ENCODE results near the gene EDAR. TPM values are rescaled to one million over a fixed set of nuclear protein-coding genes. Genes with fewer than 3 reads are reported as not detected.

EDAR gene
- total and polyA plus RNA-seq, 9 of the 15 experiments (the other 6 are each of a cell fraction or from before 2014, with no cell fraction given) = 0.01 TPM; not detected in 8

DNA sequence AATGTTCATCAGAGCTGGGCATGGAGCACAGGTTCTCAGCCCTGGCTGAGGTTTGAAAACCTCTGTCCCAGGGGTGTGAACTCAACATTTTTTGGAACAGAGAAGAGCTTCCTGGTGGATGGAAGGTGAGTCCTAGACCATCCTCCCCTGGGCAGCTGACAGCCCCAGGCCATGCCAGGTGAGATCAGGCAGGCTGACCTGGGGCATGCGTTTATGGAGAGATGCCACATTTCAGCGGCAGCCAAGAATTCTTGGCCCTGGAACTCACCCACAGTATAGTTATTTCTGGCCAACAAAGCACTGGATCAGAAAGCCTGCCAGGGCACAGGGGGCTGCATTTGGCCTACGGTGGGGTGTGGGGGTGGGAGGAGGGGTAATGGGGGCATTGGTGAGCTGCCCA, 83.8 kb downstream of the EDAR start:
- Histone ChIP-seq H3K9me3 (replicated peaks; ENCODE audit: control insufficient read depth, insufficient read depth, low read depth, low read length) (no peaks in the 10 kb centered on the region), H3K9me1 (ENCODE audit: control insufficient read depth, insufficient read depth, low read length) (no peaks in the 10 kb centered on the region), H3K27ac (ENCODE audit: extremely low read depth, low read depth, low read length) (no peak overlapping the region), H3K36me3 (ENCODE audit: control insufficient read depth, insufficient read depth, low read length) (no peaks in the 10 kb centered on the region), H3K4me2 (ENCODE audit: insufficient read depth, low read length) (no peak overlapping the region), H3K9ac (ENCODE audit: insufficient read depth in 1 of 2, low read depth in 2 of 2, low read length in 2 of 2) (no peak overlapping the region), H3K4me3 (no peak overlapping the region), H2AFZ (ENCODE audit: low read depth, low read length) (no peak overlapping the region), H3K79me2 (ENCODE audit: control insufficient read depth, insufficient read depth, low read length) (no peaks in the 10 kb centered on the region), H3K27me3 (ENCODE audit: control insufficient read depth in 2 of 2, insufficient read depth in 2 of 2, low read length in 2 of 2) (peaks cover 24 to 48% of the 10 kb centered on the region in 2 experiments), H4K20me1 (replicated peaks; ENCODE audit: control insufficient read depth, insufficient read depth, low read length) (0 out of 2 replicates have a peak, but pooled peaks cover 8% of the 10 kb centered on the region), H3K4me1 (replicated peaks in 1 of 2; ENCODE audit: control insufficient read depth in 2 of 2, insufficient read depth in 2 of 2, low read length in 2 of 2) (no peaks in the 10 kb centered on the region)
- CTCF ChIA-PET (ENCODE audit: low intra/inter-chr PET ratio) = no interaction called here
- POLR2A ChIA-PET = interaction anchor here (0.5 kb wide), 1 partner anchor 80 kb away, joined by 3 read pairs; no protein-coding TSS in a partner anchor
- BruUV-seq (replicated peaks) = no TSS peak
- no peak for TF ChIP-seq XRCC5 (IDR thresholded peaks at IDR 0.05; ENCODE audit: low read depth, low read length)
- no peak for TF ChIP-seq ZBED1 (IDR thresholded peaks at IDR 0.05)
- TF ChIP-seq, protein P1, sequence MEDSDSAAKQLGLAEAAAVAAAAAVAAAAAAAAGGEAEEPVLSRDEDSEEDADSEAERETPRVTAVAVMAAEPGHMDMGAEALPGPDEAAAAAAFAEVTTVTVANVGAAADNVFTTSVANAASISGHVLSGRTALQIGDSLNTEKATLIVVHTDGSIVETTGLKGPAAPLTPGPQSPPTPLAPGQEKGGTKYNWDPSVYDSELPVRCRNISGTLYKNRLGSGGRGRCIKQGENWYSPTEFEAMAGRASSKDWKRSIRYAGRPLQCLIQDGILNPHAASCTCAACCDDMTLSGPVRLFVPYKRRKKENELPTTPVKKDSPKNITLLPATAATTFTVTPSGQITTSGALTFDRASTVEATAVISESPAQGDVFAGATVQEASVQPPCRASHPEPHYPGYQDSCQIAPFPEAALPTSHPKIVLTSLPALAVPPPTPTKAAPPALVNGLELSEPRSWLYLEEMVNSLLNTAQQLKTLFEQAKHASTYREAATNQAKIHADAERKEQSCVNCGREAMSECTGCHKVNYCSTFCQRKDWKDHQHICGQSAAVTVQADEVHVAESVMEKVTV (CRISPR knock-in tag; IDR thresholded peaks at IDR 0.05) = no peak
- no peak for TF ChIP-seq ZC3H11A (IDR thresholded peaks at IDR 0.05; ENCODE audit: low read depth, low read length)
- no peak for TF ChIP-seq TRIM24 (IDR thresholded peaks at IDR 0.05)
- TF ChIP-seq, protein P2, sequence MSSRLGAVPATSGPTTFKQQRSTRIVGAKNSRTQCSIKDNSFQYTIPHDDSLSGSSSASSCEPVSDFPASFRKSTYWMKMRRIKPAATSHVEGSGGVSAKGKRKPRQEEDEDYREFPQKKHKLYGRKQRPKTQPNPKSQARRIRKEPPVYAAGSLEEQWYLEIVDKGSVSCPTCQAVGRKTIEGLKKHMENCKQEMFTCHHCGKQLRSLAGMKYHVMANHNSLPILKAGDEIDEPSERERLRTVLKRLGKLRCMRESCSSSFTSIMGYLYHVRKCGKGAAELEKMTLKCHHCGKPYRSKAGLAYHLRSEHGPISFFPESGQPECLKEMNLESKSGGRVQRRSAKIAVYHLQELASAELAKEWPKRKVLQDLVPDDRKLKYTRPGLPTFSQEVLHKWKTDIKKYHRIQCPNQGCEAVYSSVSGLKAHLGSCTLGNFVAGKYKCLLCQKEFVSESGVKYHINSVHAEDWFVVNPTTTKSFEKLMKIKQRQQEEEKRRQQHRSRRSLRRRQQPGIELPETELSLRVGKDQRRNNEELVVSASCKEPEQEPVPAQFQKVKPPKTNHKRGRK (tag; IDR thresholded peaks at IDR 0.05) = no peak
- TF ChIP-seq, protein P3, sequence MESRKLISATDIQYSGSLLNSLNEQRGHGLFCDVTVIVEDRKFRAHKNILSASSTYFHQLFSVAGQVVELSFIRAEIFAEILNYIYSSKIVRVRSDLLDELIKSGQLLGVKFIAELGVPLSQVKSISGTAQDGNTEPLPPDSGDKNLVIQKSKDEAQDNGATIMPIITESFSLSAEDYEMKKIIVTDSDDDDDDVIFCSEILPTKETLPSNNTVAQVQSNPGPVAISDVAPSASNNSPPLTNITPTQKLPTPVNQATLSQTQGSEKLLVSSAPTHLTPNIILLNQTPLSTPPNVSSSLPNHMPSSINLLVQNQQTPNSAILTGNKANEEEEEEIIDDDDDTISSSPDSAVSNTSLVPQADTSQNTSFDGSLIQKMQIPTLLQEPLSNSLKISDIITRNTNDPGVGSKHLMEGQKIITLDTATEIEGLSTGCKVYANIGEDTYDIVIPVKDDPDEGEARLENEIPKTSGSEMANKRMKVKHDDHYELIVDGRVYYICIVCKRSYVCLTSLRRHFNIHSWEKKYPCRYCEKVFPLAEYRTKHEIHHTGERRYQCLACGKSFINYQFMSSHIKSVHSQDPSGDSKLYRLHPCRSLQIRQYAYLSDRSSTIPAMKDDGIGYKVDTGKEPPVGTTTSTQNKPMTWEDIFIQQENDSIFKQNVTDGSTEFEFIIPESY (CRISPR knock-in tag; IDR thresholded peaks at IDR 0.05) = no peak
- no peak for TF ChIP-seq CBX8 (IDR thresholded peaks at IDR 0.05; ENCODE audit: borderline replicate concordance, extremely low read depth, low read depth, low read length, poor library complexity, severe bottlenecking)
- no peak for TF ChIP-seq TAF7 (tag; IDR thresholded peaks at IDR 0.05)
- TF ChIP-seq KDM4B (IDR thresholded peaks at IDR 0.05; ENCODE audit: borderline replicate concordance in 2 of 2, low read depth in 1 of 2) = no peak
- TF ChIP-seq CBFB (CRISPR knock-in tag; IDR thresholded peaks at IDR 0.05) = no peak
- TF ChIP-seq ILK (tag; IDR thresholded peaks at IDR 0.05; ENCODE audit: borderline replicate concordance, low read depth) = no peak
- TF ChIP-seq DPF2 (IDR thresholded peaks at IDR 0.05) = no peak
- no peak for TF ChIP-seq ETS2 (tag; IDR thresholded peaks at IDR 0.05; ENCODE audit: borderline replicate concordance, poor library complexity, severe bottlenecking)
- FAIRE-seq = no peak
- WGBS (ENCODE audit: insufficient coverage, low coverage, missing lambda C conversion rate) = 2% methylated on average over 3 of the region's 3 CpGs
- in situ Hi-C loops (cut with MboI) (no loop called here), intact Hi-C loops (cut with micrococcal nuclease) (no loop called here)
- no peak for DNase-seq (ENCODE audit: extremely low read depth in 1 of 4, low spot score in 3 of 4)
- ATAC-seq = no peak

Measured in K562 (cell line).